ENCODE measurements around the gene NFIA. TPM values are rescaled to one million over a fixed set of nuclear protein-coding genes. Genes with fewer than 3 reads are reported as not detected.

The NFIA gene
- total RNA-seq, 1 experiment from 2014 or later: 0.35 TPM

DNA sequence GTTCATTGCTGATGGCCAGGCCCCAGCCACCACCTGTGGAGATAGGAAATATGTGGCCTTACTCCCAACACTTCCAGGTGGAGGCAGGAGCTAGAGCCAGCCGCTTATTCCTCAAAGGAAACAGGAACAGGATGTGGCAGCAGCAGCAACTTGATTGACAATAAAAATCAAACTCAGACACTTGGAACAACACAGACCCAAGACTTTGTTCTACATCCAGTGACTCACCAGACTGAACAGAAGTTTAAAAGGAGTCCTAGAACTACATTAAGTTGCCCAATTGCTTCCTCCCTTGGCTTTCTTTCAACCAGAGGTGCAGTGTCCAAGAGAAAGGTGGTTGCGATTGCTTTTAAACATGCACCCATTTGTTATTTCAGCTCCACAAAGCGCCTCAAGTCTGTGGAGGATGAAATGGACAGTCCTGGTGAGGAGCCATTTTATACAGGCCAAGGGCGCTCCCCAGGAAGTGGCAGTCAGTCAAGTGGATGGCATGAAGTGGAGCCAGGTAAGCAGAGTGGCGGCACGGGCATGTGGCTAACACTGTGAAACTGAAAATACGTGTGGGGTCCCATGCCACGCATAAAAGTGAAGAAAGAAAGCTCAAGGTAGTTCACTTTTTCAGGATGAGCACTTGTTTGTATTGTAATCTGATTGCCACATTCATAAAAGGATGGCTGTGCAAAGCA is 276.6 kb downstream of the NFIA start:
- no peak overlapping the region for H4K8ac ChIP-seq (replicated peaks; ENCODE audit: insufficient read length, low read depth, low read length)
- H2BK12ac ChIP-seq (ENCODE audit: insufficient read length, low read depth, low read length): no peak overlapping the region
- H3K14ac ChIP-seq (ENCODE audit: insufficient read depth, low read length): no peak overlapping the region
- no peak overlapping the region for H3K18ac ChIP-seq (ENCODE audit: insufficient read length, low read depth, low read length)
- no peak overlapping the region for H3K56ac ChIP-seq (ENCODE audit: insufficient read length, low read depth, low read length)
- no peaks in the 10 kb centered on the region for H3K9me3 ChIP-seq (ENCODE audit: control insufficient read depth, low read depth, low read length)
- H3K9me3 Mint-ChIP-seq: no peaks in the 10 kb centered on the region
- peaks cover 10 to 16% of the 10 kb centered on the region in 2 experiments for H3K4me1 Mint-ChIP-seq
- no peaks in the 10 kb centered on the region for H3K4me1 ChIP-seq (ENCODE audit: insufficient read depth, low read length)
- no peaks in the 10 kb centered on the region for H3K36me3 Mint-ChIP-seq (ENCODE audit: insufficient read depth in 1 of 3, low read depth in 3 of 3)
- TF ChIP-seq, protein P1, sequence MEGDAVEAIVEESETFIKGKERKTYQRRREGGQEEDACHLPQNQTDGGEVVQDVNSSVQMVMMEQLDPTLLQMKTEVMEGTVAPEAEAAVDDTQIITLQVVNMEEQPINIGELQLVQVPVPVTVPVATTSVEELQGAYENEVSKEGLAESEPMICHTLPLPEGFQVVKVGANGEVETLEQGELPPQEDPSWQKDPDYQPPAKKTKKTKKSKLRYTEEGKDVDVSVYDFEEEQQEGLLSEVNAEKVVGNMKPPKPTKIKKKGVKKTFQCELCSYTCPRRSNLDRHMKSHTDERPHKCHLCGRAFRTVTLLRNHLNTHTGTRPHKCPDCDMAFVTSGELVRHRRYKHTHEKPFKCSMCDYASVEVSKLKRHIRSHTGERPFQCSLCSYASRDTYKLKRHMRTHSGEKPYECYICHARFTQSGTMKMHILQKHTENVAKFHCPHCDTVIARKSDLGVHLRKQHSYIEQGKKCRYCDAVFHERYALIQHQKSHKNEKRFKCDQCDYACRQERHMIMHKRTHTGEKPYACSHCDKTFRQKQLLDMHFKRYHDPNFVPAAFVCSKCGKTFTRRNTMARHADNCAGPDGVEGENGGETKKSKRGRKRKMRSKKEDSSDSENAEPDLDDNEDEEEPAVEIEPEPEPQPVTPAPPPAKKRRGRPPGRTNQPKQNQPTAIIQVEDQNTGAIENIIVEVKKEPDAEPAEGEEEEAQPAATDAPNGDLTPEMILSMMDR (conservative IDR thresholded peaks at IDR 0.05): no peak
- H2BK20ac ChIP-seq (ENCODE audit: low read depth, low read length, poor library complexity, severe bottlenecking): no peak overlapping the region
- no peak overlapping the region for H3T11ph ChIP-seq (ENCODE audit: low read length)
- no peak overlapping the region for H3K4me2 ChIP-seq (ENCODE audit: insufficient read depth, insufficient read length, low read length)
- peak overlapping the region in 1 of 3 experiments; percentile 41; a peak in 1 of 7 replicates for H3K27ac Mint-ChIP-seq
- H4K91ac ChIP-seq (ENCODE audit: insufficient read length, low read depth, low read length): no peak overlapping the region
- H4K5ac ChIP-seq (ENCODE audit: insufficient read length, low read depth, low read length): no peak overlapping the region
- no peaks in the 10 kb centered on the region for H3K79me1 ChIP-seq (ENCODE audit: insufficient read depth, low read depth, low read length, poor library complexity, severe bottlenecking)
- WGBS (ENCODE audit: extremely low coverage, insufficient read length, low lambda C conversion rate): no CpG with 5 or more reads among the region's 8 CpGs
- H3K27me3 ChIP-seq (ENCODE audit: insufficient read depth, low read length): no peaks in the 10 kb centered on the region
- H3K79me2 ChIP-seq (ENCODE audit: insufficient read depth, low read length): no peaks in the 10 kb centered on the region; the same call in 1 of the 2 replicates
- H3K23ac ChIP-seq (ENCODE audit: insufficient read length, low read depth, low read length): no peak overlapping the region
- no peak overlapping the region for H2BK120ac ChIP-seq (ENCODE audit: low read depth, low read length, poor library complexity, severe bottlenecking)
- no peak overlapping the region for H2BK5ac ChIP-seq (ENCODE audit: insufficient read length, low read length)
- H3K27me3 Mint-ChIP-seq (ENCODE audit: low read depth): no peaks in the 10 kb centered on the region; the same call in 1 of the 2 replicates
- no peak overlapping the region for H3K9ac ChIP-seq (ENCODE audit: extremely low read depth, insufficient read length, low read length)
- H3K23me2 ChIP-seq (ENCODE audit: insufficient read length, low read depth, low read length, poor library complexity, severe bottlenecking): no peaks in the 10 kb centered on the region
- no peak overlapping the region for H2BK15ac ChIP-seq (ENCODE audit: low read depth, low read length)
- no peak overlapping the region for H3K27ac ChIP-seq (ENCODE audit: insufficient read length, low read depth, low read length)
- H3K4me3 Mint-ChIP-seq: no peak overlapping the region
- H4K20me1 ChIP-seq (ENCODE audit: control insufficient read depth, insufficient read depth, insufficient read length): no peaks in the 10 kb centered on the region
- no peak overlapping the region for H3K4ac ChIP-seq (ENCODE audit: low read depth, low read length)
- H2AK5ac ChIP-seq (ENCODE audit: insufficient read length, low read length): no peak overlapping the region
- no peak for DNase-seq
- H2AFZ ChIP-seq (ENCODE audit: low read length): no peak overlapping the region

All from H9 (cell line).